Umbilical cord (tissue), 2 donors: ENCODE measurements around the gene CALHM6. TPM values are rescaled to one million over a fixed set of nuclear protein-coding genes. Genes with fewer than 3 reads are reported as not detected.

ENCODE experiments used
- DNase-seq: peaks from one replicate; pipeline ENCODE4 v3.0.0-alpha.2; 2015; ENCODE audit warnings: low spot score
- total RNA-seq: library from RNA; depleted of rRNA; stranded (reverse); fragments of >200 nt; gene quantifications from one replicate; pipeline ENCODE4 v1.2.3, GENCODE V29; 2014; ENCODE audit warnings: low replicate concordance; ENCODE audit not compliant: insufficient read depth

Gene CALHM6
- 25.5 TPM for total RNA-seq

DNA sequence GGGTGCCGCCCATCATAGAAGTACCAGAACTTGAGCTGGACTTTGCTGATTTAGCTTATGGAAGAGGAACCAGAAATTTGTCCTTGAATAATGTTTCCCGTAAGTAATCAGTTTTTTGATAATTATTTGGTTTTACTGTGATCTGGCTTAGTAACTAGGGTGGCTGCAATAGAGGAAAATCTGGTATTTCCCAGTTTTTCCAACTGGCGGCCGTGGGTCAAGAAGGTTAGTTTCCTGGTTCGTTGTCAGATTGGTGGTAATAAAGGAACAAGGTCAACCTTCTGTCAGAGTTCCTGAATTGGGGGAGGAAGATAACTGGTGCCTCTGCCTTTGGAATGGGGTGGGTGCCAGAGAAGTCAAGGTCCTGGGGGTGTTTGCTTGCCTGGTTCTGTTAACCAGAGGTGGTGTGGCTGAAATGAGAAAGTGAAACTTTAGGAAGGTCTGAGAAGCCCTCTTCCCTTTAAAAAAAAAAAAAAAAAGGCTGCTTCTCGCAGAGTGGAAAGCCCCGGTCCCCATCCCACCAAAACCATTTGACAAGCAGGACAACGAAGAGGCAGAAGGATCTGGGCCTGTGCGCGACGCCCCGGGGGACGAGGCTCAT lies at the start of gene CALHM6:
Gene CALHM6, plus strand, starts transcription at position 45 of the 601 bp plus-strand sequence. Its CDS starts 555 bp downstream, at position 600.
- DNase-seq = no peak

DNA sequence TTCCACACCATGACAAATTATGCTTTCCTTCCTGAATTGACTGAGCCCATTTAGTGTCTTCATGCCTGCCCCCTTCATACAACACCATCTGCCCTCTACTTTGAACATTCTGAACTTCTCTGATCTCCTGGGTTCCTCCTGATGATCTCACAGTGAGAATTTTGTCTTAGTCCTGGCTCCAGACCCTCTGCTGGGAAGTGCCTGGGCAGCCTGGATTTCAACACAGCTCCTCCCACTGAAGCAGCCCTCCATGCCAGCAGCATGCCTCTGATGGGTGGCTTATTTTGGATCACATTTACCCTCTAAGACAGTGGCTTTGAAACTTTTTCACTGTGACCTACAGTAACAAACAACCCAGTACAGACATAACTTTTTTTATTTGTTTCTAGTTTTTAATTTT lies 48.9 kb upstream of the CALHM6 start:
- DNase-seq = no peak

DNA sequence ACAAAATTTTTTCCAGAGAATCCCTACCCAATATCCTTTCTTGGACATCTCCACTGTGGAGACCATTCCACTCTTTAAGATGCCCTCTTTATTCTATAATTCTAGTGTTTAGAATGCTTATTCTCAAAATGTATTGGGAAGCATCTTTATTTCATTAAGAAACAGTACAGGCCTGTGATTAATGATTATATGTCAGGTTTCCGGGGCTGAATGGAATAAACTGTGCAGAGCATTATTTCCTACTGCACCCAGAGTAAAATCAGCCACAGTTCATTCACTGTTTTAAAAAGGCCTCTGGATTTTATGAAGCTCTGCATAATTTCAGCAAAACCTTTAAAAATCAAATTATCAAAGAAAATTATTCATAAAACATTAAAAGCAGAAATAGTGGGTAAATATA lies 47.8 kb upstream of the CALHM6 start:
- DNase-seq = no peak

DNA sequence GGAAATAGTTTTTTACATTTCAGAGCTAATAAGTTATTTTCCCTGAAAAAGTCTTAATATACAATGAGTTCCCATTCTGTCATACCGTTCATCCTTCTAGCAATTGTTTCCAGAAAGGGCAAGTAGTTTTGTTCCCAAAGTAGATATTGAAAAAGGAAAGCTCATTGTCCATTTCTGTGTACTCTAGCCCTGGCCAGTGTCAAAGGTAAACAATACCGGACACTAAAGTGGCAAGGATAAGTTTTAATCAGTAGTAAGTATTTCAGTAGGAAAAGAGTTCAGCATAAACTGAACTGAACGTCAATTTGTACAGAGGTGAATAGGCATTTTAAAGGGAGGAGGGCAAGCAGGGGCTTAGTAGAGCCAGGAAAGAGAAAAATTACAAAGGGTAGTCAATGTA lies 43.5 kb upstream of the CALHM6 start:
- DNase-seq = no peak

DNA sequence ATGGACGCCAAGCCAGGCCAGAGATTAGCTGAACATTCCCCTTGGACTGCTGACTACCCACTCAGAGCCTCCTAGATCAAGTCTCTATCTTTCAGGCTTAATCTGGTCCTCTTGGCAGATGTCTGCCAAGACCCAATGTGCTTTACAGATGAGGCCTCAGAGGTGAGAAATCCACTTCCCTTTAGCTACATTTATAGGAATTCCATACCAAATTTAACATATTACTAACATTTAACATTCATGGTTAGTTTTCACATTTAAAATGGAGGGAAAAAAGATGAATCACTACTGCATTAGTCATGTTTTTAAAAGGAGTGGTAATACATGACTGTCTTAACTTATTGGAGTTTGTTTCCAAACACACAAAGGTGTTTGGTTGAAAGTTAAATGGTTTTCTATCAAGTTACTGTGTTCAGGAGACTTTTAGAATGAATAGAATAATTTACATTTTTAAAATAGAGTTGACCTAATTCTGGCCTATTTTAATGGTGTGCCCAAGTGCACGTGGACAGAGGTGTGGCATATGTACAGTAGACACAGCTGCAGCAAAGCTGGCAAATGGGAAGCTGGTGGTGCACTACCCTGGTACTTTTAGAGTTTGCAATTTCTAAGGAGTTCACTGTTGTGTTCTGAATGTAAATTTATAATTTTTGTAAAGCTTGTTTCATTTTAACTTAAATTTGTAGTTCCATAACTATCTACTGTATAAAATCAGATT lies 41.9 kb upstream of the CALHM6 start:
- no peak for DNase-seq

DNA sequence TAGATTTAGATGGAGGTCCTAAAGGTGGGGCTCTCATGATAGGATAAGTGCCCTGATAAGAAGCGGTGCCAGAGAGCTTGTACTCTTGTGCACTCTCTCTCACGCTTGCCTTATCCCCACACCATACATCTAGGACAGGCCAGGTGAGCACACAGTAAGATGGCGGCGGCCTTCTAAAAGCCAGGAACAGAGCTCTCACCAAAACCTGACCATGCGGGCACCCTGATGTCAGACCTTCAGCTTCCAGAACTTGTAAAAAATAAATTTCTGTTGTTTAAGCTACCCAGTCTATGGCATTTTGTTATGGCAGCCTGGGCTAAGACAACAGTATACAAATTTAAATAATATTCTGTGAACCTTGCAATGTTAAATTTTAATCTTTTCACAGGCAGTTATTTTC lies 40.8 kb upstream of the CALHM6 start:
- no peak for DNase-seq

DNA sequence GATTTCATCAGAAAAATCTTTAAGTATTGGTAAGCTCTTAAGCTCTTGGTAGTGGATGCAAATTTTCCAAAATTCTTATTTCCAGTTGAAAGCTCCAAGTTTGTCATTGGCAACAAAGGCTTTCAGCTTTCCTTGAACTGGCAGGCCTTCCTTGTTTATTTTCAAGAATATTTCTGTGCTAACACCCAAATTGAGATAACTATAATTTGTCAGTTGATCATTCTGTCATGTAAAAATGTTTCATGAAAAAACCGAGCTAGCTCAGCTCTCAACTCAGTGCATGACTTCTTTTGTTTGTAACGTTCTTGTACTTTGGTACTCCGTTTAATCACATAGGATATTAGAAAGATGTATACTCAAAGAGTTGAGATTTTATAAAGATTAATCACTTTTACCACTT lies 38.9 kb upstream of the CALHM6 start:
- no peak for DNase-seq

GRCh38 chr6:116424001-116424400 lies 37.2 kb upstream of the CALHM6 start:
- DNase-seq = no peak

- no peak for DNase-seq
Observed at GRCh38 chr6:116426551-116426950, 34.6 kb upstream of the CALHM6 start.

DNA sequence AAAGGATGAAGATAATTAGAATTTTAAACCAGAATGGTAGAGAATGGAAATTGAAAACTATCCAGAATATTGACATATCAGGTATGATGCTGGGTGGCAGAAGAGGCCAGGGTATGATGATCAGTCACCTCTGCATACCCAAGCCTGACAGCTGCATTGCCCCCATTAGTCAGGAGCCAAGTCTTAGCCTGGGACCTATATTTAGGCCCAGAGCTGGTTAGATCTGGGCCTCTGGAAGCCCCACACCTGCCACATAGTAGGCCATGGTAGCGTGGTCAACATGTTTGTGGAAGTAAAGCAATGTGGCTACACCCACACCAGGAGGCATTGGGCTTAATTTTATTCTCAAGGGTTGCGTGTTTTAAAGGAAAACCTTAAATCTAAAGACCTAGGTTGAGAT lies 32.1 kb upstream of the CALHM6 start:
- no peak for DNase-seq

- DNase-seq = no peak
Observed at GRCh38 chr6:116430860-116431259, 30.3 kb upstream of the CALHM6 start.

- no peak for DNase-seq
Observed at GRCh38 chr6:116431964-116432595, 29.1 kb upstream of the CALHM6 start.

GRCh38 chr6:116433206-116433712 lies 27.9 kb upstream of the CALHM6 start:
- DNase-seq = no peak

GRCh38 chr6:116434056-116434725 lies 27.0 kb upstream of the CALHM6 start:
- no peak for DNase-seq

- no peak for DNase-seq
Observed at GRCh38 chr6:116436586-116436985, 24.6 kb upstream of the CALHM6 start.

- no peak for DNase-seq
Observed at GRCh38 chr6:116437656-116438055, 23.5 kb upstream of the CALHM6 start.

GRCh38 chr6:116438590-116439448 lies 22.4 kb upstream of the CALHM6 start:
- DNase-seq = no peak

DNA sequence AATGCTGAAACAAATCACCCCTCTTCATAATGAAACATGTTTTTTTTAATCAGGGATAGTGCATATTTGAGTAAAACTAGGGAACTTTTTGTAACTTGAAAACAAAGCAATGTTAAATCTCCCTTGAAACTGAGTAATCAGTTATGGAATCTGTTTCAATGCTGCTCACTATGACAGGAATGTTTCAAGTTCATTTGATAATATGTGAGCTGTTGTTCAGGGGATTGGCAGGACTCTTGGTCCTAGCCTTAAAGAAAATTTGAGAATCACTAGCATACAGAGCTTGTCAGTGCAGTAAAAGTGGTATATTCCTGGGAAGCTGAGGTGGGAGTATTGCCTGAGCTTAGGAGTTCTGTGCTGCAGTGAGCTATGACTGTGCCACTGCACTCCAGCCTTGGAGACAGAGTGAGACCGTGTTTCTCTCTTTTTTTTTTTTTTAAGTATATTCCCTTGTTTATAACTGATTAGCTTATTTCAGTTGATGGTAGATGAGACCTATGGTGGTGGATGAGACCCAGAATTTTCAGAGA lies 21.6 kb upstream of the CALHM6 start:
- no peak for DNase-seq

DNA sequence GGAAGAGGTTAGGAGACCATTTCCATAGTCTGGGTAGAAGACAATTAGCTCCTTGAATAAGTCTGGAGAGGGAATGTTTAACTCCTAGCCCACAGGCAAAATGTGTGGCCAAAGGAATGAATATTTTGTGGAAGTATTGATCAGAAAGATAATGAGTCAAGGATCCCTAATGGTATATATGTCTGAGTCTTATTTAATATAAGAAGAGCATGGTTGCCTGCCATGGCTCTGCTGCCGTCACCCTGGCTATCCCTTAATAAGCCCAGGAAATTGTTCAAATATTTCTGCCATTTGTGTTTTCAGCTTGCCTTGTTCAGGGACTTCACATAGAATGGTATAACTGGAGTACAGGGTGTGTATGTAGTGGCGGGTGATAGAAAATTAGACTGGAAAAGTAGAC lies 18.1 kb upstream of the CALHM6 start:
- DNase-seq = no peak

DNA sequence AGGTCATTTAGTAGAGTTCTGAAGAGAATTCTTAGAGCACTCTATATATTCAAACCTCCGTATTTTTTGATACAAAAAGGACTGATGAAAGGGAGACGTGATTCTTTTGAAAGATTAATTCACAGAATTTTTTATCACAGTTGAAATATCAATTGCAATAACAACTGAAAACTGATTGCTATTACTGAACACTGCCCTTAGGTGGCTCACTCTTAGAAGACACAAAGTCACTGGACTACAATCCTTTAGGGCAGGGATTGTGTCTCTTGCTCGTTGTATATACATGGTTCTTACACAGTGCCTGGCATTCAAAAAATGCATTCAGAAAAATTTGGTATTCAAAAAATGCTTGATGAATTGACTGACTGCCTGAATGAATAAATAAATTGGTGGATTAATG lies 17.1 kb upstream of the CALHM6 start:
- peak; percentile 26 for DNase-seq

DNA sequence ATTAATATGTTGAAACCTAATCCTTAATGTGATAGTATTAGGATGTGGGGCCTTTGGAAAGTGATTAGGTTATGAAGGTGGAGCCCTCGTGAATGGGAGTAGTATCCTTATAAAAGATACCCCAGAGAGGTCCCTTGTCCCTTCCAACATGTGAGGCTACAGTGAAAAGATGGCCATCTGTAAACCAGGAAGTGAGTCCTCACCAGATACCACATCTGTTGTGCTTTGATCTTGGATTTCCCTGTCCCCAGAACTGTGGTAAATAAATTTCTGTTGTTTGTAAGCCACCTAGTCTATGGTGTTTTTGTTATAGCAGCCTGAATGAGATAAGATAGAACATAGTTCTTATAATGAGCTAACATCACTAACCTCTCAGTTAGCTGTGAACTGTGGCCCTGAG lies 16.6 kb upstream of the CALHM6 start:
- no peak for DNase-seq
